Fibroblast of mammary gland (primary cell): ENCODE results near the gene MAN1C1.

Source experiments
- DNase-seq: peaks from one replicate; pipeline ENCODE4 v3.0.0-alpha.2; 2010; ENCODE audit warnings: low read depth
- H3K4me3 ChIP-seq: 2 replicates; pipeline ENCODE4 v1.5.1; 2011; ENCODE audit warnings: low read depth, mild to moderate bottlenecking, low read length, moderate library complexity; ENCODE audit not compliant: control insufficient read depth
- TF ChIP-seq, protein P1 (sequence below): conservative IDR thresholded peaks from 2 replicates; pipeline ENCODE4 v1.5.1; 2011; ENCODE audit warnings: low read depth, low read length, inconsistent platforms; ENCODE audit not compliant: control insufficient read depth, insufficient read depth

The MAN1C1 gene

DNA sequence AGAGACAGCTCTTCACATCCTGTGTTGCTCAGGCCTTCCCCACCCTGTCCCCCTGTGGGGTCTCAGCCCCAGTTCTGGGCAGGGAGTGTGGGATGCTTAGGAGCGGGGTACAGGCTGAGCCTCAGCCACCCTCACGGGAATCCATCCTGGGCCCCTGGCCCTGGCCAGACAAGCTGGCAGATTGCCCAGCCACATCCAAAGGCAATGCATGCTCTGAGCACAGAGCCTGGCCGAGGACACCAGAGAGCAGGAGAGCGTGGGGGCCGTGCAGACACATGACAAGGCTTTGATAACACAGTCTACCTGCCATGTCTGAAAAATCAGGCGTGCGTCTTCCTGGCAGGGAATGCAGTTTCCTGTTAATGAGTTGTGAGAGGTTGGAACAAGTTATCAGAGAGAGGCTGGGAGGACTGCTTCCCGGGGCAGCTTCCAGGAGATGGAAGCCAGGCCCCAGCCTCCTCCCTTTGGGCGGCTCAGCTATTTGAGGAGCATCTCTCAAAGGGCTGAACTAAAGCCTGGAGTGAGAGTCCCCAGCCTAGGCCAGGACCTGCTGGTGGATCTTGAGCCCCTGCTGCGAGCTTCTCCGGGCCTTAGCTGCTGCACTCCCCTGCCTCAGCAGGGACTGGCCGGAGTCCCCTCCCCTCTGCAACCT is 111.2 kb downstream of the MAN1C1 start:
- no peak for DNase-seq
- TF ChIP-seq, protein P1, sequence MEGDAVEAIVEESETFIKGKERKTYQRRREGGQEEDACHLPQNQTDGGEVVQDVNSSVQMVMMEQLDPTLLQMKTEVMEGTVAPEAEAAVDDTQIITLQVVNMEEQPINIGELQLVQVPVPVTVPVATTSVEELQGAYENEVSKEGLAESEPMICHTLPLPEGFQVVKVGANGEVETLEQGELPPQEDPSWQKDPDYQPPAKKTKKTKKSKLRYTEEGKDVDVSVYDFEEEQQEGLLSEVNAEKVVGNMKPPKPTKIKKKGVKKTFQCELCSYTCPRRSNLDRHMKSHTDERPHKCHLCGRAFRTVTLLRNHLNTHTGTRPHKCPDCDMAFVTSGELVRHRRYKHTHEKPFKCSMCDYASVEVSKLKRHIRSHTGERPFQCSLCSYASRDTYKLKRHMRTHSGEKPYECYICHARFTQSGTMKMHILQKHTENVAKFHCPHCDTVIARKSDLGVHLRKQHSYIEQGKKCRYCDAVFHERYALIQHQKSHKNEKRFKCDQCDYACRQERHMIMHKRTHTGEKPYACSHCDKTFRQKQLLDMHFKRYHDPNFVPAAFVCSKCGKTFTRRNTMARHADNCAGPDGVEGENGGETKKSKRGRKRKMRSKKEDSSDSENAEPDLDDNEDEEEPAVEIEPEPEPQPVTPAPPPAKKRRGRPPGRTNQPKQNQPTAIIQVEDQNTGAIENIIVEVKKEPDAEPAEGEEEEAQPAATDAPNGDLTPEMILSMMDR, result no peak
- H3K4me3 ChIP-seq, result no peak overlapping the region

DNA sequence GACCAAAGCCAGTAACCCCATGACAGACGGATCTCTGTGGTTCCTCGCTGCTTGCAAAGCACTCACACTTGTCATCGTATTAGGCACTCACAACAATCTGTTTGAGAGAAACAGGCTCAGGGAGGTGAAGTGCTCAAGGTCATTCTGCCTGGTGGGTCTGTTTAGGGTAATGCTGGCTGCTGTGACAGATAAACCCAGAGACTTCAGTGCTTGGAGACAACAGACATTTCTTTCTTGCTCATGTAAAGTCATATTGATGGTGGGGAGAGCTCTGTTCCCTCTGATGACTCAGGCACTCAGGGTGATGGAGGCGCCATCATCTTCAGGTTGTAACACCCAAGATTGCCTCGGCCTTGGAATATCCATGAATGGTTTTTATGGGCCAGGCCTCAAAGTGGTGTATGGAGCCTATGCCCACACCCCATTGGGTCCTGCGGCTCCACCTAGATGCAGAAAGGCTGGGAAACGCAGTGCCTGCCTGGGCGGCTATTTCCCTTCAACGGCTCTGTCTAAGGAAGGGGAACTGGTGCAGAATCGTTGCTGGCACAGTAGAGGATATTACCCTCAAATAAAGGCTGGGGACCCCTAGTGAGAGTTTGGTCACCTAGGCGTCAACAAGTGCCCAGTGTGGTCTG is 111.8 kb downstream of the MAN1C1 start:
- TF ChIP-seq, protein P1, result no peak
- no peak for DNase-seq
- H3K4me3 ChIP-seq, result no peak overlapping the region

DNA sequence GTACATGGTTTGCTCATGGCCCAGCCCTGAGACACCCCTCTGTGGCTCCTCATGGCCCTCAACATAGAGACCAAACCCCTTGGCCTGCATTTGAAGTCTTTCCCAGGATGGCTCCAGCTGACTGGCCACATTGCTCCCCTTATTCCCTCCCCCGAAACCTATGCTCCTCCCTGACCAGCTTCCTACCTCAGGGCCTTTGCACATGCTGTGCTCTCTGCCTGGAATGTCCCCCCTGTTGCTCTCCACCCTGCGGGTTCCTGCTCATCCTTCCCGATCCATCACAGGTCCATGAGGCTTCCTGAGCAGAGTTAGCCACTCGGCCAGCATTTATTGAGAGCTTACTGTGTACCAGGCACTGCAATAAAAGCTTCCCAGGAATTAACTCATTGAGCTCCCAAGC is 112.5 kb downstream of the MAN1C1 start:
- TF ChIP-seq, protein P1, result no peak
- no peak for DNase-seq
- no peak overlapping the region for H3K4me3 ChIP-seq

DNA sequence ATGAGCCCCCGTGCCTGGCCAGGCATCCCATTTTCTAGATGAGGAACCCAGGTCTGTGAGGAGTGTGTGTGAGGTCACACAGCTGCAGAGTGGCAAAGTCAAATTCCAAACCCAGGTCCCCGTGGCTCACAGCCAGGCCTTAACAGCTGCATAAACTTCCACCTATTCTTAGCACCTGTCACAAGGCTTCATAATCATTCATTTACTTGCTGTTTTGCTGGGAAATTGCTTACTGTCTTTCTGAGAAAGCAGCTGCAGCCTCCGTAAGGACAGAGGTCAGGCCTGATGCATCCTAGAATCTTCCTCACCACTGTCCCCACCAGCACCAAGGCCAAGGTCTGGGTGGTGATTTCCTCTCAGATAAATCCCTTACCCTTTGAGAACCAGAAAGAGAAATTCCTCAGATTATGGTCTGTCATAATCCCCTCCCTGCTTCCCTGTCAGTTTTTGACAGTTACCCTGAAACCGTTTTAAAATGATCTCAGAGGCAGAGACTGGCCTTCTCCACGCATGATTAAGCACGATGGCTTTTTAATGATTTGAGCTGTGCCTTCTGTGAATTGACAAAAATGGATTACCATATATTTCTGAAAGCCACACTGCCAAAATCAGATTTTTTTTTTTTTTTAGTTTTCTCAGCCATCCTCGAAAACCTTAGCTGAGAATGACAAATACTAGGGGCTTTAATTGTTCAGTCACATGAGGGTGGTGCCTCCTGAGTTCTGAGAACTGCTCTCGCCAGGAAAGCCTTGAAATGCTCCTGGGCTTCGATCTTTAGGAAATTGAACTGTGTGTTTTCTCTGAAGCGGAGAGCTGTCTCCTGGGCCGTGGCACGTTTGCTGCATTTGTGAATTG is 113.4 kb downstream of the MAN1C1 start:
- H3K4me3 ChIP-seq, result no peak overlapping the region

DNA sequence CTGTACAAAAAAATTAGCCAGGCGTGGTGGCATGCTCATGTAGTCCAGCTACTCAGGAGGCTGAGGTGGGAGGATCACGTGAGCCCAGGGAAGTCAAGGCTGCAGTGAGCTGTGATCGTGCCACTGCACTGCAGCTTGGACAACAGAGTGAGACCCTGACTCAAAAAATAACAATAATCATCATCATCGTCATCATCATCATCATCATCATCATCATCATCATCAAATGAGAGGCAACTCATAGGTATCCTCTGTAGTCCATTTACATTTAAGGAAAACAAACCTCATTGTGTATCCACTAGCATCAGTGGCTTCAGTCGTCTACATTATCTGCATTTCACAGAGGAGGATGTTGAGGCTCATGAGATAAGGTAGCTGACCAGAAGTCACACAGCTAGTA is 114.6 kb downstream of the MAN1C1 start:
- TF ChIP-seq, protein P1, result no peak
- H3K4me3 ChIP-seq, result no peak overlapping the region
- DNase-seq, result no peak

More for the DNA sequence above, 113.4 kb downstream of the MAN1C1 start:
- TF ChIP-seq, protein P1, result no peak
- no peak for DNase-seq

DNA sequence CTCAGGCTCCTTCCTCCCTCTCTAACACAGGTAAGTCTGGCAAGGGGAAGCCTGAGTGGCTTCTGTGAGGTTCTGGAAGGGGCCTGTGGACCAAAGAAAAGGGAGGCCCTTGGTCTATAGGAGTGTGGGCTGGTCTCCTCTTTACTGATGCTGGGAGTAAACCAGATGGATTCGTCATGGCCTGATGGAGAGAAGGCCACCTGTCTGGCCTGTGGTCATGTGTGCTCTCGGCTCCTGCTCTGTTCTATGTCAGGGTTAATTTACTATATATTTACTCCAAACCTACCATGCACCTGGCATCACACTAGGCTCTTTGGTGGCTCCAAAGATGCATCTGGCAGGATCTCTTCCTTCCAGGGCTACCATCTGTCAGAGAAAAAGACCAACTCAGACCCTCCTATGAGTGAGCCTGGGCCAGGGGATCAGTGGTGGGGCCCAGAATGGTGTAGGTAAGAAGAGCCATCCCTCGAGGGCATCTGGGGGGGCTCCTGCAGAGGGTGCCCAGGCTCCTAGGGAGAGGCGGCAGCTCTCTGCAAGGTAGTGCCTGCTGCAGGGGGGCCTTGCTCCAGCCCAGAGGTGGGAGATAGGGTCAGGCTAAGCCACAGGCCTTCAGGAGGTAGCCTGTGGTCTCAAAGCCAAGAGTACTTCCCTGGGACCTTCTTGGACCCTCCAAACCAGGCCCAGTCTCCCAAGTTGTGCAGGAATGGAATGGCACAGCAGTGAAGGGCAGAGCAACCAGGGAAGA is 115.2 kb downstream of the MAN1C1 start:
- DNase-seq, result no peak
- TF ChIP-seq, protein P1, result no peak
- H3K4me3 ChIP-seq, result no peak overlapping the region
